ENCODE results near the gene OCEL1. TPM values are rescaled to one million over a fixed set of nuclear protein-coding genes. Genes with fewer than 3 reads are reported as not detected.
"Not testable (repeated sequence)": the region's sequence is repeated elsewhere in the genome, so short reads cannot be mapped to it uniquely, and the experiment has no call there.

The OCEL1 gene
- total RNA-seq, 1 donor from 2014 or later = 7.1 TPM

DNA sequence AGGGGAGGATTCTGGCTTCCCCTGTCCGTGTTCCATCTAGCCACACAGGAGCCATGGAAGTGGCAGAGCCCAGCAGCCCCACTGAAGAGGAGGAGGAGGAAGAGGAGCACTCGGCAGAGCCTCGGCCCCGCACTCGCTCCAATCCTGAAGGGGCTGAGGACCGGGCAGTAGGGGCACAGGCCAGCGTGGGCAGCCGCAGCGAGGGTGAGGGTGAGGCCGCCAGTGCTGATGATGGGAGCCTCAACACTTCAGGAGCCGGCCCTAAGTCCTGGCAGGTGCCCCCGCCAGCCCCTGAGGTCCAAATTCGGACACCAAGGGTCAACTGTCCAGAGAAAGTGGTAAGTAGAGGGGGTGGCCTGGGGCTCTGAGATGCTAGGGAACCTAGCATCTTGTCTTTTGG, 42.7 kb downstream of the OCEL1 start:
- TF ChIP-seq, protein P1, sequence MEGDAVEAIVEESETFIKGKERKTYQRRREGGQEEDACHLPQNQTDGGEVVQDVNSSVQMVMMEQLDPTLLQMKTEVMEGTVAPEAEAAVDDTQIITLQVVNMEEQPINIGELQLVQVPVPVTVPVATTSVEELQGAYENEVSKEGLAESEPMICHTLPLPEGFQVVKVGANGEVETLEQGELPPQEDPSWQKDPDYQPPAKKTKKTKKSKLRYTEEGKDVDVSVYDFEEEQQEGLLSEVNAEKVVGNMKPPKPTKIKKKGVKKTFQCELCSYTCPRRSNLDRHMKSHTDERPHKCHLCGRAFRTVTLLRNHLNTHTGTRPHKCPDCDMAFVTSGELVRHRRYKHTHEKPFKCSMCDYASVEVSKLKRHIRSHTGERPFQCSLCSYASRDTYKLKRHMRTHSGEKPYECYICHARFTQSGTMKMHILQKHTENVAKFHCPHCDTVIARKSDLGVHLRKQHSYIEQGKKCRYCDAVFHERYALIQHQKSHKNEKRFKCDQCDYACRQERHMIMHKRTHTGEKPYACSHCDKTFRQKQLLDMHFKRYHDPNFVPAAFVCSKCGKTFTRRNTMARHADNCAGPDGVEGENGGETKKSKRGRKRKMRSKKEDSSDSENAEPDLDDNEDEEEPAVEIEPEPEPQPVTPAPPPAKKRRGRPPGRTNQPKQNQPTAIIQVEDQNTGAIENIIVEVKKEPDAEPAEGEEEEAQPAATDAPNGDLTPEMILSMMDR (IDR thresholded peaks at IDR 0.05; ENCODE audit: insufficient read depth, low read length, poor library complexity, severe bottlenecking) = no peak
- H3K27me3 ChIP-seq (ENCODE audit: control insufficient read depth, insufficient read depth, low read length) = no peaks in the 10 kb centered on the region

DNA sequence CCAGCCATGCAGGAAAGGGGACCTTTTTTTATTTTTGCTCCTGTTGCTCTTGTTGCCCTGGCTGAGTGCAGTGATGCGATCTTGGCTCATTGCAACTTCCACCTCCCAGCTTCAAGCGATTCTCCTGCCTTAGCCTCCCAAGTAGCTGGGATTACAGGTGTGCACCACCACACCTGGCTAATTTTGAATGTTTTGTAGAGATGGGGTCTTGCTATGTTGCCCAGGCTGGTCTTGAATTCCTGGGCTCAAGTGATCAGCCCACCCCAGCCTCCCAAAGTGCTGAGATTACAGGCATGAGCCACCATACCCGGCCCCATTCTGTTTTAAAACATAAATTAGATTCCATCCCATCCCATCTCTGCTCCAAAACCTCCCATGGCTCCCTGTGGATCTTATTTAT, 48.9 kb downstream of the OCEL1 start:
- H3K4me3 ChIP-seq (ENCODE audit: low read depth, low read length); H3K27me3 ChIP-seq (ENCODE audit: control insufficient read depth, insufficient read depth, low read length); DNase-seq (ENCODE audit: low read depth); H3K36me3 ChIP-seq (ENCODE audit: control insufficient read depth, insufficient read depth, low read length): not testable (repeated sequence)

More for the DNA sequence above, 42.7 kb downstream of the OCEL1 start:
- Histone ChIP-seq H3K4me3 (ENCODE audit: low read depth, low read length) (no peak overlapping the region), H3K36me3 (ENCODE audit: control insufficient read depth, insufficient read depth, low read length) (peaks cover 5% of the 10 kb centered on the region)
- no peak for DNase-seq (ENCODE audit: low read depth)

DNA sequence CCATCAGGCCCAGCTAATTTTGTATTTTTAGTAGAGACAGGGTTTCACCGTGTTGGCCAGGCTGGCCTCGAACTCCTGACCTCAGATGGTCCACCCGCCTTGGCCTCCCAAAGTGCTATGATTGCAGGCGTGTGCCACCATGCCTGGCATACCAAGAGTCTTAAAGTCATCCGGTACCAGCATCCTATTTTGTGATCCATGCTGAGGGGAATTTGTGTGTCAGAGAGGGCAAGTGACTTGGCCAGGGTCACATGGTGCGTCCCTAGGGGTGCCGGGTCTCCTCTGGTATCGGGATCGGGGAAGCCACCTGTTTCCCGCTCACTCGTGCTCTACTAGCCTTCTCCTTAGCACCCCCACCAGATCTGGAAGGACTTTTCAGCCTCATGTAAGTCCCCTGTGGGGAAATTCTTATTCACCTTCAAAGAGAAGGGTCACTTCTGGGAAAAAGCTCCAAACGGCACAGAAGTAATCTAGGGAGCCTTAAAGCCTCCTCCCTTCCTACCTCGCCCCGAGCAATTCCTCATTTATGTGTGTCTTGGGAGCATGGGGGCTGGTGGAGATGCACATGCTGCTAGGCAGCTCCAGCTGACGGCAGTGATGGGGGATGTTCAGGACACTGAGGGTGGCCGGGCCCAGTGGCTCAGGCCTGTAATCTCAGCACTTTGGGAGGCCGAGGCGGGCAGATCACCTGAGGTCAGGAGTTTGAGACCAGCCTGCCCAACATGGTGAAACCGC, 49.6 kb downstream of the OCEL1 start:
- Histone ChIP-seq H3K36me3 (ENCODE audit: control insufficient read depth, insufficient read depth, low read length) (peaks cover 7% of the 10 kb centered on the region), H3K4me3 (ENCODE audit: low read depth, low read length) (no peak overlapping the region), H3K27me3 (ENCODE audit: control insufficient read depth, insufficient read depth, low read length) (no peaks in the 10 kb centered on the region)
- no peak for DNase-seq (ENCODE audit: low read depth)
- TF ChIP-seq, protein P1 (IDR thresholded peaks at IDR 0.05; ENCODE audit: insufficient read depth, low read length, poor library complexity, severe bottlenecking) = no peak

Other genes starting within 250 kb of the OCEL1 start
- gene CPAMD8, start 199.4 kb upstream of the OCEL1 start, total RNA-seq = 5.3 and 8.1 TPM in 2 replicates
- gene HAUS8, start 150.8 kb upstream of the OCEL1 start, total RNA-seq = 8.1 and 9.9 TPM in 2 replicates
- gene MYO9B, start 150.4 kb upstream of the OCEL1 start, total RNA-seq = 69.4 and 77.8 TPM in 2 replicates
- 14.9 and 17.0 TPM in 2 replicates for gene USE1, start 10.9 kb upstream of the OCEL1 start, total RNA-seq
- gene NR2F6, start 19.7 kb downstream of the OCEL1 start, total RNA-seq = 89.4 and 107 TPM in 2 replicates
- gene USHBP1, start 38.5 kb downstream of the OCEL1 start, total RNA-seq = 0.27 and 0.29 TPM in 2 replicates
- gene BABAM1, start 41.2 kb downstream of the OCEL1 start, total RNA-seq = 78.4 and 101 TPM in 2 replicates
- 0.17 and 0.55 TPM in 2 replicates for gene ANKLE1, start 55.7 kb downstream of the OCEL1 start, total RNA-seq
- gene ABHD8, start 77.2 kb downstream of the OCEL1 start, total RNA-seq = 18.6 and 19.9 TPM in 2 replicates
- gene MRPL34, start 79.6 kb downstream of the OCEL1 start, total RNA-seq = 71.0 and 125 TPM in 2 replicates
- 47.3 and 73.4 TPM in 2 replicates for gene DDA1, start 83.3 kb downstream of the OCEL1 start, total RNA-seq
- 6.9 and 9.3 TPM in 2 replicates for gene ANO8, start 108.6 kb downstream of the OCEL1 start, total RNA-seq
- gene GTPBP3, start 111.3 kb downstream of the OCEL1 start, total RNA-seq = 31.8 and 38.1 TPM in 2 replicates
- 0.48 and 1.5 TPM in 2 replicates for gene PLVAP, start 151.1 kb downstream of the OCEL1 start, total RNA-seq
- gene CCDC194, start 168.0 kb downstream of the OCEL1 start, total RNA-seq = not detected in 2 replicates
- gene BST2, start 179.4 kb downstream of the OCEL1 start, total RNA-seq = 38.2 and 41.4 TPM in 2 replicates
- gene MVB12A, start 193.8 kb downstream of the OCEL1 start, total RNA-seq = 66.1 and 73.7 TPM in 2 replicates
- 0.75 TPM in 1 of 2 replicates, not detected in the other for gene TMEM221, start 222.4 kb downstream of the OCEL1 start, total RNA-seq
- gene NXNL1, start 234.7 kb downstream of the OCEL1 start, total RNA-seq = not detected in 2 replicates
- 5.7 and 9.1 TPM in 2 replicates for gene SLC27A1, start 244.3 kb downstream of the OCEL1 start, total RNA-seq

All from kidney epithelial cell (primary cell).